ENCODE data around the gene RAD1.

RAD1 gene

GRCh38 chr5:34858790-34859189 lies 56.5 kb downstream of the RAD1 start:
- H3K27ac ChIP-seq (ENCODE audit: low read depth, low read length) = no peak overlapping the region
- H3K4me1 ChIP-seq (ENCODE audit: insufficient read depth, low read length) = no peaks in the 10 kb centered on the region
- no peaks in the 10 kb centered on the region for H3K9me3 ChIP-seq (ENCODE audit: low read length)
- no peak overlapping the region for H3K9ac ChIP-seq (ENCODE audit: low read length)
- no peaks in the 10 kb centered on the region for H3K27me3 ChIP-seq (ENCODE audit: control insufficient read depth in 1 of 2, insufficient read depth in 2 of 2, low read length in 2 of 2)
- no peak overlapping the region for H3K4me3 ChIP-seq (ENCODE audit: low read depth in 1 of 2, low read length in 2 of 2)
- no peaks in the 10 kb centered on the region for H3K36me3 ChIP-seq (ENCODE audit: insufficient read depth, low read length)

DNA sequence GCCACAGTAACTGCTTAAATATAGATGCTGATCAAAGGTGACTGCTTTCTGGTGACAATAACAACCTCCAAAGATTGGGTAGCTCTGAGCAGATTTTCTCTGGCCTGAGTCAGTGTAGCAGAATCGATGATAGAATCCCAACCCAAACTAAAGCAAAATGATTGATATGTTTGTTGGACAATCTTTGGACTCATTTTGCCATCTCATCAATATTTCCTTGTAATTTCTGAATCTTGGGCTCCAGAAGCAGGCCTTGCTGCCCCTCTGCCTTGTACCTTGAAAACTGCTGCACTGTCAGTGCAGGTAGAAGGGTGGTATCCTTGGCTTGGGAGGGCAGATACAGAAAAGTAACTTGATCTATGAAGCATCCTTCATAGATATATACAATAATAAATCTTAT lies 57.4 kb downstream of the RAD1 start:
- Histone ChIP-seq H3K4me1 (ENCODE audit: insufficient read depth, low read length) (no peaks in the 10 kb centered on the region), H3K27ac (ENCODE audit: low read depth, low read length) (no peak overlapping the region)

GRCh38 chr5:34857161-34857560 lies 58.1 kb downstream of the RAD1 start:
- no peak overlapping the region for H3K9ac ChIP-seq (ENCODE audit: low read length)
- H3K27ac ChIP-seq (ENCODE audit: low read depth, low read length) = no peak overlapping the region
- no peak overlapping the region for H3K4me3 ChIP-seq (ENCODE audit: low read depth in 1 of 2, low read length in 2 of 2)
- H3K4me1 ChIP-seq (ENCODE audit: insufficient read depth, low read length) = no peaks in the 10 kb centered on the region
- H3K36me3 ChIP-seq (ENCODE audit: insufficient read depth, low read length) = no peaks in the 10 kb centered on the region
- no peaks in the 10 kb centered on the region for H3K27me3 ChIP-seq (ENCODE audit: control insufficient read depth in 1 of 2, insufficient read depth in 2 of 2, low read length in 2 of 2)
- H3K9me3 ChIP-seq (ENCODE audit: low read length) = no peaks in the 10 kb centered on the region

More for the DNA sequence above, 57.4 kb downstream of the RAD1 start:
- no peaks in the 10 kb centered on the region for H3K36me3 ChIP-seq (ENCODE audit: insufficient read depth, low read length)
- H3K4me3 ChIP-seq (ENCODE audit: low read depth in 1 of 2, low read length in 2 of 2) = no peak overlapping the region
- H3K9ac ChIP-seq (ENCODE audit: low read length) = no peak overlapping the region
- no peaks in the 10 kb centered on the region for H3K27me3 ChIP-seq (ENCODE audit: control insufficient read depth in 1 of 2, insufficient read depth in 2 of 2, low read length in 2 of 2)
- no peaks in the 10 kb centered on the region for H3K9me3 ChIP-seq (ENCODE audit: low read length)

Data from muscle layer of colon (tissue), 2 donors.